Stimulated activated CD4-positive, alpha-beta T cell treated with anti-CD3 and anti-CD28 coated beads, Interleukin-4, amount 100 ng/mL, for 4 hours (primary cell): ENCODE data around the gene CX3CL1.

ENCODE experiments used
- DNase-seq, 2 experiments: peaks; one replicate each; pipeline ENCODE4 v3.0.0-alpha.2; 2020

Gene CX3CL1

DNA sequence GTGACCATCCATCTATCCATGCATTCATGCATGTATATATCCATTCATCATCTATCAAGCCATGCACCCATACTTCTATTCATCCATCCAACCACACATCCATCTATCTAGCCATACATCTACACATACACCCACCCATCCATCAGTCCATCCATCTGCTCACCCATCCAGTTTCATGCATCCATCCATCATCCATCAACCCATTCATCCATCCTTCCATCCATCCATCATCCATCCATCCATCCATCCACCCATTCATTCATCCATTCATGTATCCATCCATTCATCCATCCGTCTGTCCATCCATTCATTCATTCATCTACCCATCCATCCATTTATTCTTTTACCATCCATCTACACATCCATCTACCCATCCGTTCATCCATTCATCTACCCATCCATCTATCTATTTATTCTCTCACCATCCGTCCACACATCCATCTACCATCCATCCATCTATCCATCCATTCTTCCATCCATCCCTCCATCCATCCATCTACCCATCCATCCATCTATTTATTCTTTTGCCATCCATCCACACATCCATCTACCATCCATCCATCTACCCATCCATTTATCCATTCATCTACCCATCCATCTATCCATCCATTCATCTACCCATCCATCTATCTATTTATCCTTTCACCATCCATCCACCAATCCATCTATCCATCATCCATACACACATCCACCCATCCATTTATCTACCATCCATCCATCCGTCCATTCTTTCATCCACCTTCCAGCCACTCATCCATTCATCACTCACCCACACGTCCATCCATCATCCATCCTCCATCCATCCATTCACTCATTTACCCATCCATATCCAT is 35.4 kb downstream of the CX3CL1 start:
- DNase-seq: no peak

DNA sequence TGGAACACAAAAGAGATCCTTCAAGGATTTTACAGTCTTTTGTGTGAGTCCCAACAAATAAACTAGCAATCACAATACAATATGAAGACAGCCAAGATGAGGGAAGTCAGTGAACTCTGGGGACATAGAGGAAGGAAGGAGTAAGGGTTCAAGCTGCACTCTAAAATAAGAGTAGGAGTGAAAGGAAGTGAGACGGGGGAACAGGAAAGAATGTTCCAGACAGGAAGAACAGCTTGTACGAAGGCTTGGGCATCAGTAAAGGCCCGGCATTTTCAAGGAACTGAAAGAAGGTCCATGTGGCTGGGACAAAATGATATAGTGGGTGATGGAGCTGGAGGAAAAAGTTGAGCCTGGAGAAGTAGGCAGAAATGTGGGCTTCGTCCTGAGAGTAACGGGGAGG is 36.8 kb downstream of the CX3CL1 start:
- no peak for DNase-seq

DNA sequence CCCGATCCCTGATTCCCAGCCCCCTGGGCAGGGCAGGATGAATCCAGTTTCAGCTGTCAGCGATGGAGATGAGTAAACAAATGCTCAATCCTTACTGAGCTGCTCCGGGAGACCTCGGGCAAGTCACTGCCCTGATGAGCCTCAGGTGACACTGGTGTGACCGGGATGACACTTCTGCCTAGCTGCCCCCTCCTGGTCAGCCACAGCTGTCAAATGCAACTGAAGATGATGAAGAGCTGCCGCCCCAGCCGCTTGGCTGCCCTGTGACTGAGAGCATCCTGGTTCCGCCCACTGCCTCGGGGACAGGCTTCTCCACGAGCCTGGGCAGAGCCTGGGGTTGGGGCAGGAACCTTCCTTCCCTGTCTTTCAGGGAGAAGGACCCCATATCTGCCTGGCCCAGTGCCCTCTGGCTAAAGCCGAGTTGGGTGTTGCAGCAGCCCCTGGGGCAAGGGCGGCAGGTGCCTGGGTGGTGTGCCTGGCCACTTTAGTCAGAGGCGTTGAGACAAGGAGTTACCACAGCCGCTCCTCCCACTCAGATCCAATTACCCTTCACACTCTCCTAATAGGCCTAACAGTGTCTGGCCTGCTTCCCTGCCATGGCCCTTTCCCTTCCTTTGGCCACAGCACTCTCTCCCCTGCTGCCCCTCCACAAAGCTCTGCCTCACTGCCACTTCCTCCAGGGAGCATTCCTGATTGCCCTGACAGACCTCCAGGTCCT is 37.7 kb downstream of the CX3CL1 start:
- no peak for DNase-seq

DNA sequence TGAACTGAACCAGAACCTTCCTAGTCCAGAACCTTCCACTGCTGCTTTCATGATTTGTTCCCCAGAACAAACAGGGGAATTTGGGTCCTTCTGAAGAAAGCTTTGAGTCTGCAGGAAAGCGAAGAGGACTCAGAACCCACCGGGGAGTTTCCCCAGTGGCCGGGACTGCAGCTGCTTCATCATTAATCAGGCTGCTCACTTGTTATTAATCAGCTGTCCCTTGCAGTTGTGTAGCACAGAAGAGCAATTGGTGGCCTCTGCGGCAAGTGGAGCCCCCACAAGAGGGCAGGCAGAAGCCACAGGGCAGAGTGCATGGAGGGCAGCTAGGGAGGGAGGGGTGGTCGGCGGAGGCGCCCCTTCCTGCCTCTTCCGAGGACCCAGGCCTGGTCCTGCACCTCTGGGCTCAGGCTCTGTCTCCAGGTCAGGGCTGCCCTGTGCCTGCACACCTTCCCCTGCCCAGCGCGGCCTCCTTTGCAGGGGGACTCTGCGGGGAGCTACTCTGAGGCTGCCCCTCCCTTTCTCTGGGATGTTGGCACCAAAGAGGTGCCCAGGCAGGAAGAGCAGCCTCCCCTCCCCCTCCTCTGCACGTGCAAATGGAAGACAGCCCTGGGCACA is 39.2 kb downstream of the CX3CL1 start:
- DNase-seq: no peak

DNA sequence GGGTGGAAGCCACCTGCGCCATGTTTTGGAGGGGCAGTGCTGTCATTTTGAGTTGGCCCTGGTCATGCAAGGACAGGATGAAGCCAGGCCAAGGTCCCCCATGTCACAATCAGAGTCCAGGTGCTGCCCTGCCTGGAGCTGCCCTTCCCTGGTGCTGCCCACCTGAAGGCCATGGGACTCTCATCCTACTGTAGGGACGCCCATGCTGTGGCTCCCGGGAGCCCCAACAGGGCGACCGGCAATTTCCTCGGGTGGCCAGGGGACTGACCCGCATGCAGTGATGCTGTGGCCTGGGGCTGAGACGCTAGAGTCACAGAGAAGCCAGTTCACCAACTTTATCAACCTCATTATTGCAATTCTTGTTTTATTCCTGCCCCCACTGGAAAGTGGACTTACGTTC is 40.3 kb downstream of the CX3CL1 start:
- DNase-seq: no peak

DNA sequence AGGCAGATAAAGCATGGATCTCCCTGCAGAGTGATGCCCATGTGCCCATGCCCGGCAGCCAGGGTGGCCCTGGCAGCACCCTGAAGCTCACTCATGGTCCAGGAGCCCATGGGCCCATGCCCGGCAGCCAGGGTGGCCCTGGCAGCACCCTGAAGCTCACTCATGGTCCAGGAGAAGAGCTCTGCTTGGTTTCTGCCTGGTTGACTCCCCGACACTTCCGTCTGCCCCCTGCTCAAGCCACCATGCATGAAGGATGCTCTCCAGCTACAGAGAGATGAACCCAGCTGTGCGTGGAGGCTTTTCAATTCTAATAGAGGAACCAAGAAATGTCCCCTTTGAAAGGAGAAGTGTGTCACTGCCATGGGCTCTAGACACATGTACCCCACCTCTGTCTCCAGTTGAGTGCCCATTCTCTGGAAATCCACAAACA is 41.0 kb downstream of the CX3CL1 start:
- no peak for DNase-seq

DNA sequence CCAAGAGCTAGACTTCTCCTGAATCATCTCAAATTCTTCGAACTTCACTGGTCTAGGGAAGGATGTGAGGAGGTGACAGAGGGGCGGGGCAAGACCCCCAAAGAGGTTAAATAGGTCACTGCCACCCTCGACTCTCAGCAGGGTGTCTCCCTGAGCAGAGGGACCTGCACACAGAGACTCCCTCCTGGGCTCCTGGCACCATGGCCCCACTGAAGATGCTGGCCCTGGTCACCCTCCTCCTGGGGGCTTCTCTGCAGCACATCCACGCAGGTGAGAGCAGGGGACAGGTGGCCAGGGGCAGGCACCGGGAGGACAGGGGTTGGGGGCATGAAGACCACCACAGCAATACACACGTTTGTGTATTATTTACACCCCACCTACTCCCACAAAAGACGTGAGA is 41.4 kb downstream of the CX3CL1 start:
- no peak for DNase-seq

DNA sequence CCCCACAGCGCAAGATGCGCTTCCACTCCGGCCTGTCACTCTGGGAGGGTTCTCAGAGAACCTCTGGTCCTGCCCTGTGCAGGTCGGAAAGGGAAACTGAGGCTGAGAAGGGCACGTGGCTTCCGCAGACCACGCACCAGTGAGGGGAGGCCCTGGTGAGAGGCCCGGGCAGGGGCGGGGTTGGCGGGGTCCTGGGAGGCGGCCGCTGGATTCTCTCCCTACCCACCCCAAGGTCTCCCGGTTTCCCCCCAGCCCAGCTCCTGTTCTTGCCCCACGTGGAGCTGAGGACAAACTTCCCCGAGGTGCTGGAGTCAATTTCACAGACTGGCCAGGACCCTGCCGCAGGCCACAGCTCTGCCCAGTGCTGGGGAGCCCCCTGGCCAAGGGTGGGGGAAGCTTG is 43.8 kb downstream of the CX3CL1 start:
- no peak for DNase-seq

DNA sequence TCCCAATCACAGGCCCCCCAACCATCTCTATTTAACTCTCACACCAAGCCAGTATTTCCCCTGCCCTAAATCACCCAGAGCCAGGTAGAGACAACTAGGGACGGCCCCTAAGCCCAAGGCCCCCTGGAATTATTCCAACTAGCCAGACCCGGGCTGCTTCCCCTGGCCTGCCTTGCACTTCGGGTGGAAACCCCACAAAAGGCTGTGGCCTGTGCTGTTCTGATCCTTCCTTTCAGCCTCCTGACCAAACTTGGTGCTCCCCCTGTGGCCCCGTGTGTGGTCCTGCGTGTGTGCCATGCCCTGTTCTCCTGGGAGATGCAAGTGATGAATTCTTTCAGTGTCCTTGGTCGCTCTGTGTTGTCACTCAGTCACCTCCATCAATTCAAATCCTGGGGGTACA is 47.2 kb downstream of the CX3CL1 start:
- no peak for DNase-seq

DNA sequence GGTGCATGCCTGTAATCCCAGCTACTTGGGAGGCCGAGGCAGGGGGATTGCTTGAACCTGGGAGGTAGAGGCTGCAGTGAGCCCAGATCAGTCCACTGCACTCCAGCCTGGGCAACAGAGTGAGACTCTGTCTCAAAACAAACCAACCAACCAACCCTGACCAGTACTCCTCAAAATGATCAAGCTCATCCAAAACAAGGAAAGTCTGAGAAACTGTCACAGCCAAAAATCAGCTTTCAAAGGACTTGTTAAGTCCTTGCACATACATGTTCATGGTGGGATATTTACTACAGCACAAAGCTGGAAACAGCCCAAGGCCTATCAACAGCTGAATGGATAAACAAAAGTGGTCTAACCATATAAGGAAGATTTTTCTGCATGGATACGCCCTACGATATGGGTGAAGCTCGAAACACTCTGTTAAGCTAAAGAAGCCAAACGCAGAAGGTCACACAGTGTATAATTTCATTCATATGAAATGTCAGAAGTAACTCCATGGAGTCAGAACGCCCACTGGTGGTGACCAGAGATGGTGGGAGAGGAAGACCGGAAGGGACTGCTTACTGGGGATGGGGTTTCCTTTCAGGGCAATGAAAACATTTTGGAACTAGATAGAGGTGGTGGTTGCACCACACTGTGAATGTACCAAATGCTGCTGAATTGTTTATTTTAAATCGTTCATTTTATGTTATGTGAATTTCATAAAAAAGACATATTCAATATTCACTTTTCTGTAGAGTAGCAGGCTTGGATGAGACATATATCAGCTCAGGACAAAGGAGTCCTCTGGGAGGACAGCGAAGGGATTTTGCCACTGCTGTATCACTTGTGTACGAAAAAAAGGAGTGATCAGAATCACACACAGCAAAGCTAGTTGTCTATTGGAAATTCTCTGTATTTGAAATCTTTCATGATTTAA is 50.0 kb downstream of the CX3CL1 start:
- DNase-seq: no peak

DNA sequence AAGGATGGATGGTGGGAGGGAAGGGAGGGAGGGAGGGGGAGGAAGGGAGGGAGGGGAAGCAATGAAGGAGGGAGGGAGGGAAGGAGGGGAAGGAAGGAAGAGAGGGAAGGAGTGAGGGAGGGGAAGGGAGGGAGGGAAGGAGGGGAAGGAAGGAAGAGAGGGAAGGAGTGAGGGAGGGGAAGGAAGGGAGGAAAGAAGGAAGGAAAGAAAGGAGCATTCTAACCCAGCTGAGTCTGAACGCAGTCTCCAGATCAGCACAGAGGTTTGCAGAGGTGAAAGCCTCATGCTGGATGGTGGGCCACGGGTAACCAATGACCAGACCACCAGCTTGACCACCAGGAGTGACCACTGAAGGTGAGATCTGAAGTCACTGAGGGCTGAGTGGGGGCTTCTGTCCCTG is 50.9 kb downstream of the CX3CL1 start:
- DNase-seq: no peak

DNA sequence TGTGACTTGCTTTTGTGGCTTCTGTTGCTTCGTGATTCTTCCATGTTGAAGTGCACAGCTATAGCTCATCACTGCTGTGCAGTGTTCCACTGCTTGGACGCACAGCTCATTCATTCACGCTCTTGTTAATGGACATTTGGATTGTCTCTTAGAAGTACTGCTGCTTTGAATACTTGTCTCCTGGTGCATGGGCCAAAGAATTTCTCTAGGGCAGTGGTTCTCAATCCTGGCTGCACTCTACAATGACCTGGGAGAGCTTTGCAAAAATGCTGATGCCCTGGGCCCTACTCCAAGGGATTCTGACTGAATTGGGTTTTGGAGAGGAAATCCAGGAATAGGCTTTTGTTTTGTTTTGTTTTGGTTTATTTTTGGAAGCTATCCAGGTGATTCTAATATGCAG is 52.3 kb downstream of the CX3CL1 start:
- DNase-seq: no peak

DNA sequence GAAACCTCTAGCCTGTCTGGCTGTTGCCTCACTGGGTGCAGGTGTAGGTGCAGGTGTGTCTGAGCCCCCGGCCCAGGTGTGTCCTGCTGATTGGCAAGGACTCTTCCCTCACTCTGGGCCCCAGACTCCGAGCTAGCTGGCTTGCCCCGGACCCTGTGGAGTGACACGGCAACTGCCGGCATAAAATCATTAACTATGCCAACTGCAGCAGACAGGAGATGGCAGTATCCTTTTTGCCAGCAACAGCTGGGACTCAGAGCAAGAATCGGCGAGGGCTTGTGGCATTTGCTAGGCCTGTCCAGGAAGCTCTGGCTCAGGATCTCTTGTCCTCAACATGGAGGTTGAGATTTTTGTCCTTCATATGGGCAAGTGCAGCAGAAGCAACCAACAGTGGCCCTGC is 54.1 kb downstream of the CX3CL1 start:
- DNase-seq: no peak

DNA sequence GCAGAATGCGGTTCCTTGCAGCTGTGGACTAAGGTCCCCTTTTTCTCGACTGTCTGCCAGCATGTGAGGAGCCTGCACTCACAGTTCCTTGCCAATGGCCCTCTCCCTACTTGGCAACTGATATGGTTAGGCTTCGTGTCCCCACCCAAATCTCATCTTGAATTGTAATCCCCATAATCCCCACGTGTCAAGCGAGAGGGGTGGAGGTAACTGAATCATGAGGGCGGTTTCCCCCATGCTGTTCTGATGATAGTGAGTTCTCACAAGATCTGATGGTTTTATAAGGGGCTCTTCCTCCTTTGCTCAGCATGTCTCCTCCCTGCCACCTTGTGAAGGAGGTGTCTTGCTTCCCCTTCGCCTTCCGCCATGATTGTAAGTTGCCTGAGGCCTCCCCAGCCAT is 55.0 kb downstream of the CX3CL1 start:
- DNase-seq: no peak

DNA sequence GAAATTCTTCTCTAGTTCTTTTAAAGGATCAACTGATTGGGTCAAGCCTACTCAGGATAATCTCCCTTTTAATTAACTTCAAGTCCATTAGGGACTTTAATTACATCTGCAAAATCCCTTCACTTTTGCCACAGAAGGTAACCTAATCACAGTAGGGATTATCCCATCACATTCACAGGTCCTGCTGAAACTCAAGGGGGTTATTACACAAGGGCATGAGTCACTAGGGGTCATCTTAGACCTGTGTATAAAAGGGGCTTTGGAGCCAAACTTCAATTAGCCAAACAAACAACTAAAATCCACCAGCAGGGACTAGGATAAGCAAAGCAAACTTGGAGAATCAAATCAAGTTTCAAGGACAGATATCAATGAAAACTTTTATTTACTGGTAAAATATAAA is 55.5 kb downstream of the CX3CL1 start:
- DNase-seq: no peak

DNA sequence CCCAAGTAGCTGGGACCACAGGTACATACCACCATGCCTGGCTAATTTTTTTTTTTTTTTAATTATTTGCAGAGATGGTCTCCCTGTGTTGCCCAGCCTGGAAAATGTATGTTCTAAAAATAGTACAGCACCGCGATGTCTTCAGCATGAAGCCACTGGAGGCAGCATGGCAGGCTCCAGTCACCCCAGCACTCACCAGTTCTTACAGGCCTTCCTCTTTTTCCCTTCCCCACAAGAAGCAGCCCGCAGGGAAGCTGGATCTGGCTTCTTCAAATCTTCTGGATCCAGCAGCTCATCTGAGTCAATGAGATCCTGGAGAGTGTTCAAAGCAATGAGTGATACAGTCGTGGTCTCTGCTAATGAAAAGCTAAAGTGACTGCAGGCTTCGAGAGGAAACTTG is 58.7 kb downstream of the CX3CL1 start:
- no peak for DNase-seq

DNA sequence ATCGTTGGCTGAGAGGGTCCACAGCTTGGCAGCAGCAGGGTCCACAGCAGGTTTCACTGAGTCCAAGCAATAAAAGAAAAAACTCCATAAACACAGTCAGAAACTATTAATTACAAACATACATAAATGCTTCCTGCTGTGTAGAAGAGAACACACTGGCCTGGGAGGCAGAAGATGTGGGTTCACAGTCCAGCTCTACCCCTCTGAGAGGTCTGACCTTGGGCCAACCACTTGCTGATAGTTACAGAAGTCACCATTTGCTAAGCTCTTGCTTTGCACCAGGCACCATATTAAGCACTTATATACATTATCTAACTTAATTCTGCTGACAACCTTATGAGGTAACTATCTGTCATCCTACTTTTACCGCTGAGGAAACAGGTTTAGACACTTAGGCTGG is 60.2 kb downstream of the CX3CL1 start:
- DNase-seq: no peak

DNA sequence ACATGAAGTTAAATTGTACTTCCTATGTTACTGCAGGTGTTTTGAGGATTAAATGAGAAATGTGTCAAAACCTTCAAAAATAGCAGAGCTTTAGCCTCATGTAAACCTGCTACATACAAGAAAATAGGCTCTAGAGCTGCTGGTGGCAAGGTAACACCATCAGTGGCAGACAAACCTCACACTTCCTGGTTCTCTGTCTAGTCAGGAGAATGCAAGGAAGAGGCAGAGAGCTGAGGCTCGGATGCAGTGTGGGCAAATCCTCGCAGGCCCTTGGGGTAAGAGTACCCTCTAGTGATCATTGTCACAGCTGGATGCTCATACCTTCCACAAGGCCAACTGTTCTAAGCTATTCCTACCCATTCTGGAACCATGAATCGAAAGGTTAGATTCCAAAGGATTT is 60.7 kb downstream of the CX3CL1 start:
- DNase-seq: no peak

DNA sequence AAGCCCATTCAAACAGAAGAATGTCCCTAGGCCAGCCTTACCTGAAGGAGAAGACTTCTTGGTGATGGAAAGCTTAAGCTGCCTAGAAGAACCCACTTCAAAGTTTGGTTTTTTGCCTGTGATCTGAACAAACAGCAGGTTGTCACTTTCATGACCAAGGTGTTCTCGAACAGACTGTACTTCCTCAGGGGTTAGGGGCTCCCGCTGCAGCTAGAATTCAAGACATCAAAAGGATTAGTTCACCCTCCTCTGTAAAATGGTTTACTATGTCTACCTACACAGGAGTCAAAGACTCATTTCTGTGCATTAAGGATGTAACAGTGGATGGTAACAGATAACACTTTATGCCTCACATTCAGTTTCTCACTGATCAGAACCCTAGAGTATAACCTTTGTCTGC is 61.7 kb downstream of the CX3CL1 start:
- DNase-seq: no peak
